GM15510 (cell line): ENCODE data around the gene GMPR.

Experiments used
- POLR2A ChIP-seq: IDR thresholded peaks from 3 replicates; pipeline ENCODE4 v1.6.1; 2011; ENCODE audit warnings: borderline replicate concordance; ENCODE audit not compliant: insufficient read length; ENCODE audit errors: extremely low read depth

The GMPR gene

DNA sequence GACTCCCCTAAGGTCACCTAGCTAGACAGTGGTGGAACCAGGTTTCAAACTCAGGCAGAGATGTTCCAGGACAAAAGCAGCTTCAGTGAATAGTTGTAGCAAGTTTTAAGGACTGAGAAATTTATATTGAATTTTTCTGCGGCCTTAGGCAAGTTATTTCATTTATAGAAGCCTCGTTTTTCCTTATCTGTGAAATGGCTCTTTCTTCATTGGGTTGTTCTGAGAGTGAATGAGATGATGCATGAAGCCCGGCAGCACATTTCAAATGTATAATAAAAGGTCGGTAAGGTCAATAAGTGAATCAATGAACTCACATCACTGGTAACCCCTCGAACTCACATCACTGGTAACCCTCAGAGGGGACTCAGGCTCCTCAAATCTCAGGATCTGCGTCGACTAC is 1.1 kb upstream of the GMPR start:
- TF ChIP-seq POLR2A: no peak

DNA sequence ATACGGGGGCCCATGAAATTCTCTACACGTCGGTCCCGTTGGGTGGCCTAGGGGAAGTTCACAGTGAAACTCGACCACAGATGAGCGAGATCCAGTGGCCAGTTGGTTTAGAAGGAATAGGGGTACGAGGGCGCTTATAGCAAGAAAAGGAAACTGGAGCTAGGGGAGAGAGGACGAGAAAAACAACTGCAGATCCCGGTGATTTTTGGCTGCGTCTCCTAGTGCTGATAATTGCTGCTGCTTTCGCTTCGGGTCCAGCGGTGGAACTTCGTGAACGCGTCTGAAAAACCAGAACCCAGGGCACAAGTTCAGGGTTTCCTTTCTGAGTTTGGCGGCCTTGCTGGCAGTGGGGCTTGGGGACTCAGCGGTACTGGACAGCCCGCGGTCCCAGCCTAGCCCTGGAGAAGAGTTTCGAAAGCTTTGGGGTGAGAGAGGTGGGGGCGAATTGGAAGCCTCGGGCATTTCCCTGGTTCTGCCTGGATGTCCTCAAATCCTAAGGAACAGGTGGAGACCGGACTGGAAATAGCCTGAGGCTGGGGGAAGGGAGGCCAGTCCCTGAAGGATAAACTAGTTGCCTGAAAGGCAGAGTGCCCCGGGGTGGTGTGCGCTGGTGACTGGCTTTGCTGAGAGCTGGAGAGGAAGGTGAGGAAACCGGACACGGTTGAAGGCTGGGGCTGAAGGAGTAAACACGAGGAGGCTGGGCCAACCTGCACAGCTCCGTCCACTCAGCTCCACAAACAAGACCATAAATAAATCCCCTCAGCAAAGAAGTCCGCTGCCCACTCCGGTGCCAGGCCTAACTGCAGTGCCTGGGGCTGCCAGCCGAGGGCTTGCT is 793 bp downstream of the GMPR start:
- TF ChIP-seq POLR2A: no peak

- TF ChIP-seq POLR2A: no peak
Measured at GRCh38 chr6:16239798-16240123, 1.4 kb downstream of the GMPR start.

DNA sequence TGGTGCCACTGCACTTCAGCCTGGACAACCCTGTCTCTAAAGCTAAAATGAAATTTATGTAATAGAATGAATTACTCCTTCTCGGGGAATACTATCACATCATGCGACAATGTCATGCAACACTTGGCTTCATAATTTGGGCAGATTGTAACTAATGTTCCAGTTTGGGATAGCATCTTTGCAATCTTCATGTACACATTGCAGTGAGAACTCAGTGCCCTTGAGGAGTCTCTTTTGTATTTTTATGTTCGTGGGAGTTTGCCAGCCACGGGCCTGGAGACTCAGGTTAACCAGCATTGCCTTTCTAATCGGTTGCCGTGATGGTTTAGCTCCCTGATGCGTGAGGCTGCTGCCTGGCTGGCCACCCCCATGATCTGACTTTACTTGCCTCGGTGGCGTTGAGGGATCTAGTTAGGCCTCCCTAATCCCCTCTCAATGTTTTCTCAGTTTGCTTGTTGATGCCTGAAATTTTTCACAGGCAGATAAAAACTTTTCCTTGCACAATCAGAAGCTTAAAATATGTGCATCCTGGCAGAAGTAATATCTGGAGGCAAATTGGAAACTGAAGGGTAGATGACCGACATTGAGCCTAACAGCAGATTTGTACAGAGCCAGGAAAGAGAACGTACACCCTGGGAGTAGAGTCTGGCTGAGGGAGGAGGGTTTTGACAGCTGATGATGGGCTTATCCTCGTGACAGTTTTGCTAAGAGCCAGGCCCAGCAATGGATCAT is 2.4 kb downstream of the GMPR start:
- TF ChIP-seq POLR2A: no peak

DNA sequence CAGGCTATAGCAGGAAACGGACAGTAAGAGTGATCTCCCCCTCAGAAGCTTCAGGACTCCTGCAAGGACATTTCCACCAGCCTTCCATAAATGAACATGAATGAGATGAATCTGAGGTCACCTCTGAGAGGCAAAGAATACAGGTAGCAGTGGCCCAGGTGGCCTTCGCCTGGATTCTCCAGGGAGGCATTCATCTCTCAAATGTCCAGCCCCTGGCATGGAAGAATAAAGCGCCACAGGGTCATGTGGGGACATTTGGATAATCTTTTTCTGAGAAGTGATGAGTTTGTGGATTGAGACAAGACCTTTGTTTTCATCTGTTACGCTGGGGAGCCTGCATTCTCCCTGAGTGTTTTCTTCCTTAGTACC is 2.9 kb downstream of the GMPR start:
- no peak for TF ChIP-seq POLR2A

DNA sequence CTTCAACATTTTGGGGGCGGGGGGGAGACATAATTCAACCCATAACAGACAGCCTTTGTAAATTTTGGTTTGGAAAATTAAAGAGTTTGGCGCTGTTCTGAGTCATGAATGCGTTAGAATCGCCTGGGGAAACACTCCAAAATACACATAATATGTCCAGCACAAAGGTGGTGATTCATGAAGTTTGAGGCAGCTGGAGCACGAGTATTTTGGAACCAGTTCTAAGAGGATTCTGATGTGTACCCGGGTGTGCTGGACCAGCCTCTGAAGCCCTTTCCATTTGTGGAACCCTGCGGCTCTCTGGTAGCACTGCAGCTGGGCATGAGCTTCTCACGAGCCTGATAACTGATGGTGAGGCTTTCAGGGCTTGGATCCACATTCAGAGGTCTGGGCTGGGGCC is 4.7 kb downstream of the GMPR start:
- no peak for TF ChIP-seq POLR2A

DNA sequence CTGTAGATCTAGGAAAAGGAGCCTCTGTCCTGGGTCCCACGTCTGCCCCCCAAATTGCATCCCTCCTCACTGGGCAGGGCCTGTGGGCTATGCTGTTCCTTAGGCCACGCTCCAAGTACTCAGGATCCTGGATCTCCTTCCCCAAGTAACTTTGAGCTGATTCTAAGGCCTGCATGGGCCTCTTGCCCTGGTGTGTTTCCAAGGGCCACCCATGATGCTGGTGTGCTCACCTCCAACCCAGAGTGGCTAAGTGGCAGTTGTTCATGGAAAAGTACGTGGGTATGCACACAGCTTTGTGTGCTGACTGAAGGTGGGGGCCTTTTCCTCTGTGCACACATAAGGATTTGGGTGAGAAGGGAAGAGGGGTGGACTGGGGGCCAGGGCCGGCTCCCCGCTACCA is 5.3 kb downstream of the GMPR start:
- TF ChIP-seq POLR2A: no peak

- no peak for TF ChIP-seq POLR2A
Measured at GRCh38 chr6:16244446-16244845, 6.1 kb downstream of the GMPR start.

GRCh38 chr6:16244869-16245451 is 6.6 kb downstream of the GMPR start:
- no peak for TF ChIP-seq POLR2A

DNA sequence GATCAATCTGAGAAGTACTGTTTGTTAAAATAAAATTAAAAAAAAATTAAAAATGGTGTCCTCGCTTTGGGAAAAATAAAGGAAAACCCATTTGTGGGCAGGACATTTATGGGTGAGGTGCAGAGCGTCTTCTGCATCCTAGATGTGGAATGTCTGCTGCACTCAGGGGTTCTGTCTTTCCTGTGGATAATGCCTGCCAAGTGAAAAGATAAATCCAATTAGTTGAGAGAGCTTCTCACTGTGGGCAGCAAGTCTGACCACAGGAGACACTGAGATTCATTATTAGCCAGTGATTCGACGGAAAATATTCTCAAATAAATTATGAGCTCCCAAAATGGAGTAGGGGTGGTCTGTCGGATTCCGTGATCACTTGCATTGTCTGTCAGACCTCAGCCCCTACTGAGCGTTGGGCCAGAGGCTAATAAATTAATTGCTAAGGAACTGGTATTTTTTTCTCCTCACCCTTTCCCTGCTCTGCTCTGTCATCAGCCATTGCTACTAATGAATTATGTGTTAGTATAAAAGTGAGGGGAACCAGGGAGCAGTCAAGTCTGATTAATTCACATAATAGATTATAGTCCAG is 10.0 kb downstream of the GMPR start:
- TF ChIP-seq POLR2A: no peak

DNA sequence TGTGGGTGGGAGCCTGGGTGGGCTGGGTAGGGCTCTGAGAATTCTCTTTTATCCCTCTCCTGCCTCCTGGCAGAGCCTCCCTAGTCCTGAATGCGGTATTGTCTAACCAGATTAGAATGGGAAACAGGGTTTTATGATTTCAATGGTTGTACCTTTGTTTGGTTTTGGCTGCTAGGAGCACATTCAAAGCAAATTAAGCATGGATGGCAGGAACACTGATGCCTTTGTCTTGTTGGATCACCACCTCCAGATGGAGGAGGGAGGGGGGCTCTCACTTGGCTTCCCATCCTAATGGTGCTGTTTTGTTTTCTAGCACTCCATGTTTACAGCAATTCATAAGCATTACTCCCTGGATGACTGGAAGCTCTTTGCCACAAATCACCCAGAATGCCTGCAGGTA is 11.6 kb downstream of the GMPR start:
- TF ChIP-seq POLR2A: no peak

GRCh38 chr6:16251706-16252105 is 13.3 kb downstream of the GMPR start:
- TF ChIP-seq POLR2A: no peak

GRCh38 chr6:16252686-16253299 is 14.4 kb downstream of the GMPR start:
- no peak for TF ChIP-seq POLR2A

DNA sequence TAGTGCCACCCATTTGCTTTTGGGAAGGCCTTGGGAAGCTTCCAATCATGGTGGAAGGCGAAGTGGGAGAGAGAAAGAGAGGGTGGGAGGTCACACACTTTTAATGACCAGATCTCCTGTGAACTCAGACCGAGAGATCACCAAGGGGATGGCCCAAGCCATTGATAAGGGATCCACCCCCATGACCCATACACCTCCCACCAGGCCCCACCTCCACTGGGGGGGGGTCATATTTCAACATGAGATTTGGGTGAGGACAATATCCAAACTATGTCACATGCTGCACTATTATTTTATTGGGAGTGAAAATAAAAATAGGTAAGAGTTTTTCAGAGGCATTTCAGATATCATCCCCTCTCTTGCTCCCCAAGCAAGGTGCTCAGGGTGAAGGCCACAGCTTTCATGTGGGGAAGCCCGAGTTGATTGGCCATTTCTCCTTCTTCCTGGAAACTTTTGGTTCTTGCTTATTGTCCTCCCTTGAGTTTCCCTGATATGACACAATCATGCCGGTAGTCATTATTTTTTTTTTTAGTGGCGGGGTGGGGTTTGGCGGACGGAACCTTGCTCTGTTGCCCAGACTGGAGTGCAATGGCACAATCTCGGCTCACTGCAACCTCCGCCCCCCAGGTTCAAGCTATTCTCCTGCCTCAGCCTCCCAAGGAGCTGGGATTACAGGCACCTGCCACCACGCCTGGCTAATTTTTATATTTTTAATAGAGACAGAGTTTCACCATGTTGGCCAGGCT is 15.2 kb downstream of the GMPR start:
- TF ChIP-seq POLR2A: no peak
